NCI-H524 treated with DMSO at 0.1 percent for 48 hours (cell line): Measurements from ENCODE around the gene SS18L1.

ENCODE experiments used
- DNase-seq: peaks from one replicate; lab custom pipeline; 2025; lab: John Stamatoyannopoulos, UW

Gene SS18L1

GRCh38 chr20:62156254-62156556, 12.6 kb downstream of the SS18L1 start:
- no peak for DNase-seq

GRCh38 chr20:62156592-62157386, 13.2 kb downstream of the SS18L1 start:
- DNase-seq: no peak

GRCh38 chr20:62157387-62158087, 14.0 kb downstream of the SS18L1 start:
- no peak for DNase-seq

- no peak for DNase-seq
Observed at GRCh38 chr20:62158088-62158400, 14.5 kb downstream of the SS18L1 start.

GRCh38 chr20:62158541-62158940, 15.0 kb downstream of the SS18L1 start:
- no peak for DNase-seq

- DNase-seq: no peak
Observed at GRCh38 chr20:62159052-62159451, 15.5 kb downstream of the SS18L1 start.

- no peak for DNase-seq
Observed at GRCh38 chr20:62159839-62160238, 16.3 kb downstream of the SS18L1 start.

GRCh38 chr20:62160253-62160652, 16.7 kb downstream of the SS18L1 start:
- no peak for DNase-seq

GRCh38 chr20:62160876-62161275, 17.3 kb downstream of the SS18L1 start:
- no peak for DNase-seq

- no peak for DNase-seq
Observed at GRCh38 chr20:62161347-62161746, 17.8 kb downstream of the SS18L1 start.

GRCh38 chr20:62162765-62163484, 19.4 kb downstream of the SS18L1 start:
- no peak for DNase-seq

- no peak for DNase-seq
Observed at GRCh38 chr20:62163485-62163865, 19.9 kb downstream of the SS18L1 start.

GRCh38 chr20:62163986-62164762, 20.6 kb downstream of the SS18L1 start:
- no peak for DNase-seq

- DNase-seq: no peak
Observed at GRCh38 chr20:62164879-62165761, 21.6 kb downstream of the SS18L1 start.

- no peak for DNase-seq
Observed at GRCh38 chr20:62165762-62166399, 22.3 kb downstream of the SS18L1 start.

- no peak for DNase-seq
Observed at GRCh38 chr20:62167474-62167873, 23.9 kb downstream of the SS18L1 start.

- DNase-seq: peak; percentile 95
Observed at GRCh38 chr20:62168061-62168460, 24.5 kb downstream of the SS18L1 start.

GRCh38 chr20:62168890-62169435, 25.4 kb downstream of the SS18L1 start:
- no peak for DNase-seq

GRCh38 chr20:62170536-62170935, 27.0 kb downstream of the SS18L1 start:
- DNase-seq: no peak

GRCh38 chr20:62171245-62171644, 27.7 kb downstream of the SS18L1 start:
- no peak for DNase-seq

- DNase-seq: no peak
Observed at GRCh38 chr20:62172666-62173065, 29.1 kb downstream of the SS18L1 start.
